Smooth muscle cell of the coronary artery (primary cell): ENCODE data around the gene THAP3. TPM values are rescaled to one million over a fixed set of nuclear protein-coding genes. Genes with fewer than 3 reads are reported as not detected.

ENCODE experiments used
- total RNA-seq: library from RNA; depleted of rRNA; stranded (reverse); fragments of >200 nt; gene quantifications from 2 replicates; pipeline ENCODE4 v1.2.3, GENCODE V29; 2014; ENCODE audit warnings: low replicate concordance

Gene THAP3, protein sequence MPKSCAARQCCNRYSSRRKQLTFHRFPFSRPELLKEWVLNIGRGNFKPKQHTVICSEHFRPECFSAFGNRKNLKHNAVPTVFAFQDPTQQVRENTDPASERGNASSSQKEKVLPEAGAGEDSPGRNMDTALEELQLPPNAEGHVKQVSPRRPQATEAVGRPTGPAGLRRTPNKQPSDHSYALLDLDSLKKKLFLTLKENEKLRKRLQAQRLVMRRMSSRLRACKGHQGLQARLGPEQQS
- 17.1 and 18.1 TPM in 2 replicates for total RNA-seq

GRCh38 chr1:6624710-6625583 lies at the start of gene THAP3:
Gene THAP3 (plus strand): TSS chr1:6624868. CDS start chr1:6625219, 351 bp downstream.

DNA sequence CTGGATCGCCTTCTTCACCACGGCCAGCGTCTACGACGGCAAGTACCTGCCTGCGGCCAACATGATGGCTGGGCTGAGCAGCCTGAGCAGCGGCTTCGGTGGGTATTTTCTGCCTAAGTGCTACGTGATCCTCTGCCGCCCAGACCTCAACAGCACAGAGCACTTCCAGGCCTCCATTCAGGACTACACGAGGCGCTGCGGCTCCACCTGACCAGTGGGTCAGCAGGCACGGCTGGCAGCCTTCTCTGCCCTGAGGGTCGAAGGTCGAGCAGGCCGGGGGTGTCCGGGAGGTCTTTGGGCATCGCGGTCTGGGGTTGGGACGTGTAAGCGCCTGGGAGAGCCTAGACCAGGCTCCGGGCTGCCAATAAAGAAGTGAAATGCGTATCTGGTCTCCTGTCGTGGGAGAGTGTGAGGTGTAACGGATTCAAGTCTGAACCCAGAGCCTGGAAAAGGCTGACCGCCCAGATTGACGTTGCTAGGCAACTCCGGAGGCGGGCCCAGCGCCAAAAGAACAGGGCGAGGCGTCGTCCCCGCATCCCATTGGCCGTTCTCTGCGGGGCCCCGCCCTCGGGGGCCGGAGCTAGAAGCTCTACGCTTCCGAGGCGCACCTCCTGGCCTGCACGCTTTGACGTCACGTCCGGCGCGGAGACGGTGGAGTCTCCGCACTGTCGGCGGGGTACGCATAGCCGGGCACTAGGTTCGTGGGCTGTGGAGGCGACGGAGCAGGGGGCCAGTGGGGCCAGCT lies 45.1 kb upstream of the THAP3 start, which contains the start of gene ZBTB48:
TSS of gene ZBTB48 (plus strand) at position 621 of the 745 bp plus-strand sequence. CDS start 616 bp downstream, outside the sequence.

GRCh38 chr1:6602669-6603237 lies 21.9 kb upstream of the THAP3 start, which contains the start of gene KLHL21:
Gene KLHL21 (minus strand): TSS chr1:6602869. CDS start chr1:6602817, 52 bp downstream.

DNA sequence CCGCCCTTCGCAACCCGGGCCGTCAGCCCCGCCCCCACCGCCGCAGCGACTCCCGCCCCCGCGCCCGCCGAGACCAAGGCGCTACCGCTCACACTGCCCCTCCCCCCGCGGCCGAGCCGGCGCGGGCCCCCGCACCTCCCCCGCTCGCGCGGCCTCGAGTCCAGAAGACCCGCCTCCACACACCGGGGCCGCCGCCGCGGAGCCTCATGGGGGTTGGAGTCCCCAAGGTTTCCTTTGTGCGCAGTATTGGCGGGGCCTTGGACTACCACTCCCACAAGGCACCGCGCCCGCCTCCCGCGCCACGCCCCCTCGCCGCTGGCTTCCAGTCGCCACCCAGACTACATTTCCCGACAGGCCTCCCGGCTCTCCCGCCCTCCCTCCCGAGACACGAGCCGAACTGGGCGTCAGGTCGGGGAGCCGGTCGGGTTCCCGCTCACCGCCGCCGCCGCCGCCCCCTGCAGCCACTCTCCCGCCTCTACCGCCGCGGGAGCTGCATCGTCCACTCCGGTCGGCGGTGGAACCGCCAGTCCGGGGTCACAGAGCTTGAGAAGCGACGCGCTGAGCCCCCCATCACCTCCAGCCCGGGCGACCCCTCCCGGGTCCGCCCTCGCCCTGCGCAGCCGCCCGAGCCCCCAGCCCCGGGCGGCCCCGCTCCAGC lies 11.2 kb upstream of the THAP3 start, which contains the start of gene PHF13:
TSS of gene PHF13 (plus strand) at position 371 of the 658 bp plus-strand sequence. CDS start 336 bp downstream, outside the sequence.

Other genes with a start within 250 kb of the THAP3 start
- 20.0 and 77.3 TPM in 2 replicates for gene ACOT7, start 231.1 kb upstream of the THAP3 start, total RNA-seq
- gene HES2, start 204.9 kb upstream of the THAP3 start, total RNA-seq = 0.12 and 4.1 TPM in 2 replicates
- gene ESPN, start 200.1 kb upstream of the THAP3 start, total RNA-seq = under 0.01 TPM in 1 of 2 replicates, not detected in the other
- gene TNFRSF25, start 158.7 kb upstream of the THAP3 start, total RNA-seq = 2.6 and 9.4 TPM in 2 replicates
- gene PLEKHG5, start 133.2 kb upstream of the THAP3 start, total RNA-seq = 7.0 and 36.6 TPM in 2 replicates
- gene NOL9, start 70.4 kb upstream of the THAP3 start, total RNA-seq = 11.7 and 13.5 TPM in 2 replicates
- gene TAS1R1, start 69.6 kb upstream of the THAP3 start, total RNA-seq = 0.12 and 0.15 TPM in 2 replicates
- gene ZBTB48, start 44.9 kb upstream of the THAP3 start, total RNA-seq = 15.2 and 16.1 TPM in 2 replicates
- 21.9 and 65.6 TPM in 2 replicates for gene KLHL21, start 22.0 kb upstream of the THAP3 start, total RNA-seq
- gene PHF13, start 11.1 kb upstream of the THAP3 start, total RNA-seq = 7.4 and 10.3 TPM in 2 replicates
- 42.0 and 44.5 TPM in 2 replicates for gene DNAJC11, start 76.9 kb downstream of the THAP3 start, total RNA-seq
- gene CAMTA1, start 160.6 kb downstream of the THAP3 start, total RNA-seq = 53.1 and 62.2 TPM in 2 replicates